SK-N-DZ (cell line): ENCODE measurements around the gene JPH2.

Source experiments
- DNase-seq: peaks from one replicate; pipeline ENCODE4 v3.0.0-alpha.2; 2015; ENCODE audit warnings: low spot score

Gene JPH2

GRCh38 chr20:44187772-44188709, 1.1 kb upstream of the JPH2 start:
- DNase-seq, result no peak

DNA sequence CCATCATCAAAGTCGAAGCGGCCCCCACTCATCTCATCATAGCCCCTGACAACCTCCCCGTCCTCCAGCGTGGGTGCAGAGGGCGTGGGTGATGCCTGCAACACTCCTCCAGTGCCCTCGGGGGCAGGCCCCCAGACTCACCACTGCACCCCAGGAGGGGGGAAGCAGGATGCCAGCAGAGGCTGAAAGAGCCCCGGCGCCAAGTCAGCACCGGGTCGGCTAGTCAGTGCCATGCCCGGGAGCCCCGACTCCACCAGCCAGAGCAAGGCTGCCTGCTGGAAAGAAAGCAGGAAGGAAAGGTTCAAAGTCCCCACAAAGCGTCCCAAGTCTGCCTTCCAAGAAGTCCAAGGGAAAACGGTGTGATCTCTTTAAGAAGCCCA, 324 bp downstream of the JPH2 start:
- no peak for DNase-seq

DNA sequence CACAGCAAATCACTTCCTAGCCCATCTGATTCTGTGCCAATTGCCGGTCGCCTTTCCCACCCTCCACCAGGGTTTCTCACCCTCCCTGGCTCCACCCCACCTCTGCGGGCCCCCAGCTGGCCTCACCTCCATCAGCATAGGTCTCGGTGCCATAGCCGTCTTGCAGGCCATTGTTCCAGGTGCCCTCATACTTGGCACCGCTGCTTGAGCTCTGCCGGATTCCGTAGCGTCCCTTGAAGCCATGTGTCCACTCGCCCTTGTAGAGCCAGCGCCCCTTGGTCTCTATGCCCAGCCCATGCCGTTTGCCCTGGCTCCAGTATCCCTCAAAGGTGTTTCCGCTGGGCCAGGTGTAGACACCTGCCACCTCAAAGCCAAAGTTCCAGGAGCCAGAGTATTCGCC, 787 bp downstream of the JPH2 start:
- DNase-seq, result no peak

- DNase-seq, result no peak
Measured at GRCh38 chr20:44185574-44185973, 1.4 kb downstream of the JPH2 start.

- no peak for DNase-seq
Measured at GRCh38 chr20:44183282-44183681, 3.7 kb downstream of the JPH2 start.

- no peak for DNase-seq
Measured at GRCh38 chr20:44182863-44183262, 4.1 kb downstream of the JPH2 start.

GRCh38 chr20:44182135-44182765, 4.7 kb downstream of the JPH2 start:
- DNase-seq, result no peak

- DNase-seq, result no peak
Measured at GRCh38 chr20:44181611-44182010, 5.4 kb downstream of the JPH2 start.

DNA sequence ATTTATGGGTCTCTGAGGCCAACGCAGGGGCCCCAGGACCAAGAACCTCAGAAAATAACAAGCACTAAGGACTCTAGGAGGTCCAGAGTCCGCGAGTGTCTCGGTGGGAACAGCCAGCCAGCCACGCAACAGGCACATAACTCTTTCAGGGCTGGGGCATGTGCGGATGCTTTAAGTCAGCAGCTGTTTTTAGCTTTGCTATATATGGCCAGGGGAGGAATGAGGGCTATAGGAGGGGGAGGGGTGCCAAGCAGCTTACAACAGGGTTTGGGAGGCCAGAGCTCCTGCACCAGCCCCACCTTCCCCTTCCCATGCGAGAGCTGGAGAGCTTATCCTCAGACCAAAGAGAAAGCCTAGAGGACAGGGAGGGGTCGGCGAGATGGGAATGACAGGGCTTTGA, 6.2 kb downstream of the JPH2 start:
- DNase-seq, result no peak

DNA sequence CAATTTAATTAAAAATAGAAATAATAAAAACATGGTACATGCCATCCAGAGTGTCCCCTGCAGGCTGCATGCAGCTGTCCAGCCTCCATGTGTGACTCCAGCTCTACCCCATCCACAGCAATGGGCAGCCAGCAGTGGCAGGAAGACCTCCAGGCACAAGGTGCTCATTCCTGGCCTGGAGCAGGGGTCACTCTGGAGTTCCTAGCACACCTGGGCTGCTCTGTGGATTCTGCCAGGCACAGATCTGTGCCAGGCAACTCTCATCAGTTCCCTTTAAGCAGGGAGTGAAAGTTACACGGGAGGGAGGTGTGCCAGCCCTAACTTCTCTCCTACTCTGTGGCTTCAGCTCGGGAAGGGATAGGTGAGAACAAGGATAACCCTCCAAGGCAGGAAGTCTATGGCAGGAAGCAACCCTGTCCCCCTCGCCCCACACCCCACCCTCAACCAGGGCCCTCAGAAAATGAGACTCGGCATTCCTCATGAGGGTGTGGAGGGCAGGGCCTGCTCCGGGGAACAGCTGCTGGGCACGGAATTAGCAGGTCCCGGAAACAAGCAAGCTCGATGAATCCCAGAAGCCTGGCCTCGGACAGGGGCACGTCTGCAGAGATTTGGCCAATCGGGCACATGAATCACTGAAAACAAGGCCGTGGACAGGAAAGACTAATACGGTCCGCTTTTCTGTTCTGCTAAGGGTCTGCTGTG, 10.0 kb downstream of the JPH2 start:
- no peak for DNase-seq

DNA sequence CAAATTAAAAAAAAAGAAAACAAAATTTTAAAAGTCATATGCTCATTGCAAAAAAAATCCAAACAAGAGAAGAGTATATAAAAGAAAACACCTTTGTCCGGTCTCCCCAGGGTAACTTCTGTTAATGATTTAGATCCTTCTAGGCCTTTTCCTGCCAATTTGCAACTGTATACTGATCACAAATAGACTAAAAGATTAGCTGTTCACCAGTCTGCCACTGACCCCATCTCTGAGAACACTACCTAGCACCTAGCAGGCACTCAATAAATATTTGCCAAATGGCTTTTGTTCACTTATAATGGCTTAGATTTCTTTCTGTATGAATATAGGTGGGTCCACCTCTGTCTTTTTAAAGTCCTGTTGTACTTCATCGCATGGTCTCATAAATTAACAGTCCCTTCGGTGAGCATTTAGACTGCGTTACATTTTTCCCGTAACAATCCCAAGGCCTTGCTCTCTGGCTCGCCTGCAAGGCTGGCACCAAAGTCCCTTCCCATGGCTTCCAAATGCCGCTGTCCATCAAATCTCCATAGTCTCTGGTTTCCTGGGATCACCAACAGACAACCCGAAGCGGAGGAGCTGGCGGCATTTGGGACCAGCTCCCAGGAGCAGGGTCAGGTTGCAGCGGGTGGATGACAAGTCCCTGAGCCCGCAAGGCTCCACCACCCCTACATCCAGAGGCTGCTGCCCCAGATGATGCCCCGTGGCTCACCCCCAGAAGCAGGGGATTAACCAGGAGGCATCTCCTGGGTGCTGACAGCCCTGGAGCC, 11.8 kb downstream of the JPH2 start:
- no peak for DNase-seq

- DNase-seq, result no peak
Measured at GRCh38 chr20:44173846-44174245, 13.1 kb downstream of the JPH2 start.

DNA sequence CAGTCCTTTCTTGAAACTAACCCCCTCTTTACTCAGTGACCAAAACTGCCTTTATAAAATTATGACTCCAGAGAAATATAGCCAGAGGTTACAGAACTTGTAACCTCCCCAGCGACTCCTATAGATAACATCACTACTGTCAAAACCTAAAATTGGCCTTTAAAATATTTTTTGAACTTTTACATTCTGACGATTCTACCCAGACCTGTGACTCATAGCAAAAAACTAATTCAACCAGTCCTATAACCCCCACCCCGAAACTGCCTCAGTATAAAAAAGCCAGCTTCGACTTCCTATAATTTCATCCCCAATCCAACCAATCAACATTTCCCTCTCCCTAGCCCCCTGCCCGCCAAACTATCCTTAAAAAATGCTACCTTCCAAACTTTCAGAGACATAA, 13.9 kb downstream of the JPH2 start:
- no peak for DNase-seq

DNA sequence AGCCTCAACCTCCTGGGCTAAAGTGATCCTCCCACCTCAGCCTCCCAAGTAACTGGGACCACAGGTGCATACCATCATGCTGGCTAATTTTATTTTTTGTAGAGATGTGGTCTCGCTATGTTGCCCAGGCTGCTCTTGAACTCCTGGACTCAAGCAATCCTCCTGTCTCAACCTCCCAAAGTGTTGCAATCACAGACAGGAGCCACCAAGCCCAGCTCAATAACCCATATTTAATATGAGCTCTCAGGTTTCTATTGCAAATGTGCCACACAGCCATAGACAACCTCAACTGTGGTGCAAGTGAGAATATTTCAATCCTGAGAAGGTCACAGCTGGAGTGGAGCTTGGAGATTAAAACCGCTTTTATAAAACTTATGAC, 14.4 kb downstream of the JPH2 start:
- no peak for DNase-seq

- DNase-seq, result no peak
Measured at GRCh38 chr20:44171775-44172571, 15.0 kb downstream of the JPH2 start.

- DNase-seq, result no peak
Measured at GRCh38 chr20:44170816-44171410, 16.1 kb downstream of the JPH2 start.

- DNase-seq, result no peak
Measured at GRCh38 chr20:44167736-44168135, 19.3 kb downstream of the JPH2 start.

DNA sequence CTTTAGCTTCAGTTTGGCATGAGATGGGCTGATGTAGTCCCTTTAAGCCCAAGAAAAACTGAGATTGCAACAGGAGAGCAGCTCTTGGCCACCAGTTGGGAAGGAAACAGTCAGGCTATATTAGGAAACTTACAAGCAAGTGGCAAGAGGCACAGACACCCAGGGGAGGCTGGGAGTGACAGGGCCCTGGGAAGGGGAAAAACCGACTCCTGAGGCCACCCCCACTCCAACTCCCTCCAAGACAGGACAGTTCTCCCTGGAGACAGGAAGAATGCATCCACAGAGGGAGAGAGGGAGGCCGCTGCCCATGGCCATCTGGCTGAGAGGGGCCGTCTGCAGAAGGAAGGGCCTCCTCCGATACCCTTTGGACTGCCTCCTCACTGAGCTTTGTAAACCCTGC, 20.5 kb downstream of the JPH2 start:
- DNase-seq, result no peak

GRCh38 chr20:44166008-44166407, 21.0 kb downstream of the JPH2 start:
- no peak for DNase-seq

DNA sequence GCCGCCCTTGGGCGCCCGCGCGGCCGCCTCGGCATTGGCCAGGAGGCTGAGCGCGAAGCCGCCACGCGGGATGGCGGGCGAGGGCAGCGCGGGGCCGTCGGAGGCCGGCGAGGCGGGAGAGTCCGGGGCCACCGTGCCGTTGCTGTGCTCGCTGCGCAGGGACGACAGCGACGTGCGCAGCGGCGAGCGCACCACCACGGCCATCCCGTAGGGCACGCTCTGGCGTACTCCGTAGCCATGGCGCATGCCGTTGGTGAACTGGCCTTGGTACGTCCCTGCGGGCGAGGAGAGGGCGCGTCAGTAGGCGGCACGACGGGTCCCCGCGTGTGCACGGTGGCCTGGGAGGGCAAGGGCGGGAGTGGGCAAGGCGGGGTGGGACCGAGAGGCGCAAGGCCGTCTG, 26.9 kb downstream of the JPH2 start:
- DNase-seq, result no peak

GRCh38 chr20:44159711-44160110, 27.3 kb downstream of the JPH2 start:
- no peak for DNase-seq
